Activated CD8-positive, alpha-beta T cell treated with anti-CD3 and anti-CD28 coated beads for 36 hours (primary cell): ENCODE results near the gene TLX1. TPM values are rescaled to one million over a fixed set of nuclear protein-coding genes. Genes with fewer than 3 reads are reported as not detected.
A peak's percentile ranks its signal among the peaks of the same experiment; 100 is the strongest.

Experiments used
- ATAC-seq: fragments of 200-7000 bp; cut with Tn5 transposase; one replicate; pipeline ENCODE4 v1.10.0; 2021; ENCODE audit warnings: mild to moderate bottlenecking, moderate library complexity
- CTCF ChIA-PET: fragments of 350-600 bp; sonication (Branson Sonifier 250); formaldehyde crosslinking; loops from one replicate; lab custom pipeline; 2021; ENCODE audit warnings: antibody characterized with exemption; lab: Charles Lee
- POLR2A ChIA-PET: fragments of 350-600 bp; sonication (Branson Sonifier 250); formaldehyde crosslinking; loops from one replicate; lab custom pipeline; 2021; ENCODE audit warnings: antibody characterized with exemption; lab: Charles Lee
- DNase-seq: peaks from one replicate; pipeline ENCODE4 v3.0.0-alpha.2; 2020
- H3K27ac Mint-ChIP-seq: one replicate; pipeline ENCODE4 v1.8.0; 2021; ENCODE audit warnings: mild to moderate bottlenecking, mixed read lengths
- H3K27me3 Mint-ChIP-seq: one replicate; pipeline ENCODE4 v1.8.0; 2021; ENCODE audit warnings: mixed read lengths
- H3K36me3 Mint-ChIP-seq: one replicate; pipeline ENCODE4 v1.8.0; 2021; ENCODE audit warnings: low read depth, mixed read lengths
- H3K4me1 Mint-ChIP-seq: one replicate; pipeline ENCODE4 v1.8.0; 2021; ENCODE audit warnings: low read depth, mixed read lengths
- H3K4me3 Mint-ChIP-seq: one replicate; pipeline ENCODE4 v1.8.0; 2021; ENCODE audit warnings: mild to moderate bottlenecking, moderate library complexity, mixed read lengths
- H3K9me3 Mint-ChIP-seq: one replicate; pipeline ENCODE4 v1.8.0; 2021; ENCODE audit warnings: mixed read lengths
- CTCF ChIP-seq: fragments of 200-600 bp; IDR thresholded peaks from one replicate; pipeline ENCODE4 v1.8.0; 2022; ENCODE audit warnings: antibody characterized with exemption, mild to moderate bottlenecking
- intact Hi-C: fragments of 100-400 bp; cut with micrococcal nuclease; formaldehyde crosslinking; loops from one replicate; pipeline ENCODE4 v1.10.0; 2022
- total RNA-seq, 2 experiments: library from RNA; stranded (reverse); gene quantifications; one replicate each; pipeline ENCODE4 v1.2.3, GENCODE V29; 2021

The TLX1 gene
- total RNA-seq, 2 experiments from 2014 or later, result not detected

- DNase-seq, result no peak
- Mint-ChIP-seq H3K27me3 (peaks cover 26% of the 10 kb centered on the region), H3K36me3 (no peaks in the 10 kb centered on the region), H3K4me1 (no peaks in the 10 kb centered on the region), H3K27ac (no peak overlapping the region), H3K9me3 (no peaks in the 10 kb centered on the region), H3K4me3 (no peak overlapping the region)
- TF ChIP-seq CTCF, result no peak
- CTCF ChIA-PET, result interaction anchor here (1.1 kb wide), 1 partner anchor 28 kb away, joined by 3 read pairs; no protein-coding TSS in a partner anchor
- intact Hi-C loops, result no loop called here
- ATAC-seq, result no peak
- POLR2A ChIA-PET, result no interaction called here
Measured at GRCh38 chr10:101113890-101114403, 17.2 kb upstream of the TLX1 start.

- no peak for DNase-seq
- intact Hi-C loops, result no loop called here
- ChIA-PET POLR2A (no interaction called here), CTCF (interaction anchor here (1.2 kb wide), 1 partner anchor 27 kb away, joined by 4 read pairs; no protein-coding TSS in a partner anchor)
- no peak for ATAC-seq
- TF ChIP-seq CTCF, result no peak
- Mint-ChIP-seq H3K4me1 (no peaks in the 10 kb centered on the region), H3K9me3 (no peaks in the 10 kb centered on the region), H3K27me3 (peaks cover 26% of the 10 kb centered on the region), H3K27ac (no peak overlapping the region), H3K36me3 (no peaks in the 10 kb centered on the region), H3K4me3 (no peak overlapping the region)
Measured at GRCh38 chr10:101114646-101115045, 16.5 kb upstream of the TLX1 start.

- H3K27me3 Mint-ChIP-seq, result peaks cover 26% of the 10 kb centered on the region
Measured at GRCh38 chr10:101116754-101117153, 14.3 kb upstream of the TLX1 start.

GRCh38 chr10:101118031-101118430 lies 13.1 kb upstream of the TLX1 start:
- peaks cover 35% of the 10 kb centered on the region for H3K27me3 Mint-ChIP-seq
- no peak for TF ChIP-seq CTCF
- ChIA-PET POLR2A (interaction anchor here (0.6 to 1.1 kb wide), 2 partner anchors 13 to 80 kb away, joined by 3 to 4 read pairs; no protein-coding TSS in a partner anchor), CTCF (interaction anchor here (1.1 to 2.3 kb wide), 4 partner anchors 22 to 55 kb away, joined by 3 to 9 read pairs (median 6); no protein-coding TSS in a partner anchor)
- peaks cover 20% of the 10 kb centered on the region for H3K4me1 Mint-ChIP-seq
- no peaks in the 10 kb centered on the region for H3K36me3 Mint-ChIP-seq
- no peaks in the 10 kb centered on the region for H3K9me3 Mint-ChIP-seq
- DNase-seq (no peak), ATAC-seq (no peak)
- no peak overlapping the region for H3K27ac Mint-ChIP-seq
- H3K4me3 Mint-ChIP-seq, result no peak overlapping the region
- intact Hi-C loops, result no loop called here

More at GRCh38 chr10:101116754-101117153, 14.3 kb upstream of the TLX1 start:
- no peak for DNase-seq
- ATAC-seq, result no peak
- POLR2A ChIA-PET, result interaction anchor here (0.6 kb wide), 2 partner anchors 32 to 83 kb away, joined by 3 read pairs; no protein-coding TSS in a partner anchor
- CTCF ChIA-PET, result interaction anchor here (0.6 to 1.5 kb wide), 4 partner anchors 21 to 408 kb away, joined by 3 to 9 read pairs (median 3); no protein-coding TSS in a partner anchor
- Mint-ChIP-seq H3K4me3 (no peak overlapping the region), H3K4me1 (peaks cover 9% of the 10 kb centered on the region), H3K36me3 (no peaks in the 10 kb centered on the region), H3K27ac (no peak overlapping the region), H3K9me3 (no peaks in the 10 kb centered on the region)
- no peak for TF ChIP-seq CTCF
- intact Hi-C loops, result no loop called here

- Mint-ChIP-seq H3K9me3 (no peaks in the 10 kb centered on the region), H3K27me3 (peaks cover 44% of the 10 kb centered on the region), H3K4me1 (peaks cover 26% of the 10 kb centered on the region), H3K36me3 (no peaks in the 10 kb centered on the region), H3K27ac (no peak overlapping the region), H3K4me3 (peak overlapping the region; percentile 73)
- ATAC-seq (no peak), DNase-seq (no peak)
- no peak for TF ChIP-seq CTCF
- ChIA-PET POLR2A (no interaction called here), CTCF (interaction anchor here (0.6 to 4.8 kb wide), 3 partner anchors 22 to 93 kb away, joined by 3 to 49 read pairs (median 32); no protein-coding TSS in a partner anchor)
- intact Hi-C loops, result no loop called here
Measured at GRCh38 chr10:101120520-101120883, 10.6 kb upstream of the TLX1 start.
